ENCODE measurements around the gene TMEM272.

TMEM272 gene, protein sequence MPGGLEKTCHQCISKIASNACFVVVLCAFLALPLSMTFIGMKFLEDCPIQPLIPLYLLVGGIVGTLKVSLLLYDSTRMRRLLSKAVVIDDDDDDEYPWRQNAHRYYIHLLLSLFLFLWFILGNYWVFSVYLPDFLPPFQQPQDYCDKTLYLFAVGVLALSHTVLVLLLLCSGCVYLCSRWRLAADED

DNA sequence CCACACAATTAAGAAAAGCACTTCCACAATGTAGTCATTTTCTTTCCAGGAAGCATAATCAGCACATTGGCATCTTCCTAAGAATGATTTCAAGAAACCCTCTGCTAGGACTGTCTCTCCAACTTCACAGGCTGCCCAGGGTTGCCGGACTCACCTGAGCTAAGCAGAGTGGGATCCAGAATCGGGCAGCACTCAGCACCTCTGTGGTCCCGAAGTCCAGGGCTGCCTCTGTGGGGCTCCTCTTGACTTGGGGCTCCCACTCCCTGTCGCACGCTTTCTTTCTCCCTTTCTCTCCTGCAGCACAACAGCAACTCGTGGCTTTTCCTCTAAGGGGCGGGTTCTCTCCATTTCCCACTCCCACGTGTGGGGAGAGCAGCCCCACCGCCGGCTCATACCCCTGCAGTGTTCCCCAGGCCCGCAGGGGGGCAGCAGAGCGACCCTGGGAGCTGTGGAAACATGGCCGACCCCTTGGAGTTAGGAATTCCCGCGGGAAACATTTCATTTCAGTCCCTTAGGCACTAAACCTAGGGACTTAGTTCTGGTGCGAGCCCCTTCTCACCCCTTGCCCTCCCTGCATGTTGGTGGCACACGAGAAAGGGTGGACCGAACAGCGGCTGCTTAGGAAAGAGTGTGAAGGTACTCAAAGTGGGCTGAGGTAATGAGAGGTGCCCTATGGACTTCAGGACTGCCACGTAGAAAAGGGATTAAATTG lies at the start of gene TMEM272:
TMEM272 (minus strand) TSS at position 316 of the 712 bp plus-strand sequence. CDS start 6,647 bp downstream, outside the sequence.
- FAIRE-seq, result no peak

DNA sequence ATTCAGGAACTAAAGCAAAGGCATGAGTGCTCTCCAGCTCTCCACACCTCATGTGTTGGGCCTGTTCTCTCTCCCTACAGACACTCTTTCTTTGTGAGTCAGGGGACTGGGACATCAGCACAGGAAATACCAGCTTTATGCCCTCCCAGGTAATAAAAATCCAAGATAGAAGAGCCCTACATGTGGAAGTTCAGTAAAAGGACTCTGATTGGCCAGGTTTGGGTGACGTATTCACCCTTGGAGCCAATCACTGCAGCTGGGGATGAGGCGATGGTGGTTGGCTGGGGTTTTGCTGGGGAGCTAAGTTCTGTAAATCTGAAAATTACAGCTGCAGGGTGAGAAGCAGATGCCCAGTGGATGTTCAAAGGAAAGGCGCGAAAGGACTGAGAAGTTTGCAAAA lies 49.3 kb upstream of the TMEM272 start:
- FAIRE-seq, result no peak

DNA sequence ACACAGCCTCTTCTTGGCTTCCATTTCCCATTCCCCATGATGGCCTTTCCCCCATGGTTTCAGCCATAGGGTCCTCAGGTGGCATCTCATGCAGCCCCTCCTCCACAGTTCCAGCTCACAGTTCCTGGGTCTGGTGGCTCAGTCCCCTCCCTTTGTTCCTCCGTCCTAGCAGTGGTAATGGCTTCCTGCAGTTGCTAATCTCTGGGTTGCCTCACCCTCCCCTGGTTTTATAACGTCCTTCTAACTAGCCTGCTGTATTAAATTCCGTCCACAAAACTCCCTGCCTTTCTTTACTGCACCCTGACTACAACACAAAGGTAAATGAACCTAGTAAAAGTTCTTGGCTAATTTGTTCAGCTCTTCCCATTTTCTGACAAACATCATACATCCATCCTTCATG lies 47.7 kb upstream of the TMEM272 start:
- FAIRE-seq, result no peak

DNA sequence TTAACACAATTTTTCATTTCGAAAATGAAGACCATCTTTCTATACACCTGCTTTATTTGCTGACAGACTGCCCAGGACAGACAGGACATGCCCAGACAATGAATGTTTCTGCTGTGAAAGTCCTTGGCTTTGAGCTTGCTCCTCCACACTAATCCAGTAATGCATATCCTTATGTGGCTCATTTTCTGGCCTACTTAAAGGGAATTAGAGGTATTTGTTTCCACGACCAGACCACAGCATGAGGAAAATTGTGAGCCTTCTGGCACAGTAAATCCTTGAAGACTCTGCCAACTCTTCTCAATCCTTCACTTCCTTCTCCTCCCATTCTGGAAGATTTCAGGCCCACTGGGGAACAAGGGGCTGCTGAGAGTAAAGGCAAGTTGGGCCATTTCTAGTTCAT lies 42.5 kb upstream of the TMEM272 start:
- no peak for FAIRE-seq

DNA sequence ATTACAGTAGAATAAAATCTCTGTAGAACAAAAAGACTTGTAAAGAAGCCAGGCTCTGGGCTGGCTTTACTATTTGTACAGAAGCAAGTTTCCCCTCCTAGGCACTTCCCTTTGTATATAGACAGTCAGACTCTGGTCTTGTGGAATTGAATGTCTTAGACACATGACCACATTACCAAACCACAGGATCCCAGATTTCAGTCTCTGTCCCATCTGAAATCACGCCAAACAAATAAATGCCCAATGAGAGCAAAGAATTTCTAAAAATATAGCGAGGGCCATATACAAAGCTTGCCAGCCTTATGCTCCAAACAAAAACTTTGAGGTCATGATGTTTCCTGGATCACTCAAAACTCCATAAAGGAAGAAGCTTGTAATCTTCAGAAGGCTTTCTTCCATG lies 40.7 kb upstream of the TMEM272 start:
- no peak for FAIRE-seq

DNA sequence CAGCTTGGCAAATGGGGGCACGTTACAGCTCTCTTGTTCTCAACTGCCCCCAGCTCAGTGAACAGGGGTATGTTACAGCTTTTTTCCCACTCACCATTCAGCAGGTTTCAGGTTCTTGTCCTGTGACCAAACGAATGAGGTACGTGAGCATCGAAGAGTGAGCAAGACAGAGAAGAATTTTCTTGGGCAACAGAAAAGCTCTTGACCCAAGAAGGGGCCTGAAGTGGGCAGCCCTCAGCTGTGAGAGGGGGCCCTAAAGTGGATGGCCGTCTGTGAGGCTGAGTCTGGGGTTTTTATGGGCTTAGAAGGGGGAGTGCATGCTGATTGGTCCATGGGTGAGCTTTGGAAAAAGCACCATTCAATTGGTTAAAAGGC lies 38.2 kb upstream of the TMEM272 start:
- FAIRE-seq, result no peak

DNA sequence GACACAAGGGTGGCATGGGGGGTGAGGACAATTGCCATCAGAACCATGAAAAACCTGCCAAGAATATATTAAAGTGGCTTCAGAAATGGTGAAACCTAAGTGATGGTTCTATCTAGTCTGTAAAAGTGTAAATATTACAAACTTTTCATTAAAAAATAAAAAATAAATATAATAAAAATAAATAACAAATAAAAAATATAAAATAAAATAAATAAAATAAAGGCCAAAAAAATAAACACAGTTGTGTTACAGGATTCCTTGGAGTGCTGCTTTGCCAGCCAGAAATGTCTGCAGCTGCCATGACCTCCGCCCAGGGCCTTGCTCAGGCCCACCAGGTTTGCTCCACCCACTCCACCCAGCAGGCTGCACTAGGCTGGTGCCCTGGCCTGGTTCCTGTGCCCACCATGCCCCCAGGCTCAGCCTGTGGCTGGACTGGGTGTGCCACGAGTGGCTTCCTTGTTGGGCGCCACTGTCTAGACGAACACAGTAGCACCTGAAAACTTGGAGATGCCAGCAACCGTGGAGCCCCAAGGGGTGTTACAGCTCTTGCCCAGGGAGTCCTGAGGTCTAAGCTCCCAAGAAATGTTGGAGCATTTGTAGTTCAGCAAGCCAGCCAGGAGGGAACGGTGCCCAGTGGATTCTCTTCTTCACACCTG lies 37.7 kb upstream of the TMEM272 start:
- FAIRE-seq, result peak; percentile 11

DNA sequence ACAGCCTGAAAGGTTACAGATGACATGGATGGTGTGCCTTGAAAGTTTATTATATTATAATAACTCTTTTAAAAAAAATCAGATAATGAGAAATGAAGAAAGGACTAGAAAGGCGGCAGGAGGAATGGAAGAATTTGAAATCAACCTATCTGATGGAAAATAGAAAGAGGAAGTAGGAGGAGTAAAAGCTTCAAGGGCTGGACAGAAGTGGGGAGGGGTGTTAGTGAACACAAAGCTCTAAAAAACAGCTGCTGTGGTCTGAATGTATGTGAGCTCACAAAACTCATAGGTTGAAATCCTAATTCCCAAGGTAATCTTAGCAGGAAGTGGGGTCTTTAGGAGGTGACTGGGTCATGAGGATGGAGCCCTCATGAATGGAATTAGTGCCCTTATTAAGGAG lies 36.3 kb upstream of the TMEM272 start:
- no peak for FAIRE-seq

DNA sequence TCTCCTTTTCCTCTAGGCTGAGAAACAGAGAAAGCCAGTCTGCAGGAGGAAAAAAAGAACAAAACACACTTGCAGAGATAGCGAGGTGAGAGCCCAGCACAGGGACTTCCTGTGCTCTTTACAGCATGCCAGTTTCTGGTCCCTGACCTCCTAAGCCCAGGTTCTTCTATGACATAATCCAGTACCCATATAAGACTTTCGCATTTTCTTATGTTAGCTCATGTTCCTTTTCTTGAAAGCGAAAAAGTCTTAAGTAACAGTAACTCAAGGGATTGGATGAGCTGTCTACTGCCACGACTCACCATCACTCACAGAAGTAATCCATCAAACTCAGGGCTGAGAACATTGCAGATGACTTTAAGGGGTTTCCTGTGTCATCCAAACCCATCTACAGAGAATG lies 34.2 kb upstream of the TMEM272 start:
- FAIRE-seq, result no peak

DNA sequence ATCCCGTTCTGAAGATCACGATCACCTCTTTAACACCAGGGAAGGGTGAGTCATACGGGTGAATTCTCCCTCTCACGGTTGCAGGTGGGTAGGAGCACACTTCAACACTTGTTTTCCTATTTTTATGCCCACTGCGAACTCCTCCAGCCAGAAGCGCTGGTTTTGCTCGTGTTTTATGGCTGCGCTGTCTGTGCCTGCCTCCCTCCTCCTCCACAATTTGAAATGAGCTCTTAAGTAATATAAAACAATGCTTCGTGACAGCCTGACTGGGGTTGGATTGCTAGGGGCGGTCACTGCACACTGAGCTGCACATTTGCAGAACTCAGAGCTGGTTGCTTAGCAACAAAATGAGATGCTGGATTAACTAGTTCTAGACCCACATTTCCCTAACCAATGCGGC lies 29.7 kb upstream of the TMEM272 start:
- FAIRE-seq, result no peak

DNA sequence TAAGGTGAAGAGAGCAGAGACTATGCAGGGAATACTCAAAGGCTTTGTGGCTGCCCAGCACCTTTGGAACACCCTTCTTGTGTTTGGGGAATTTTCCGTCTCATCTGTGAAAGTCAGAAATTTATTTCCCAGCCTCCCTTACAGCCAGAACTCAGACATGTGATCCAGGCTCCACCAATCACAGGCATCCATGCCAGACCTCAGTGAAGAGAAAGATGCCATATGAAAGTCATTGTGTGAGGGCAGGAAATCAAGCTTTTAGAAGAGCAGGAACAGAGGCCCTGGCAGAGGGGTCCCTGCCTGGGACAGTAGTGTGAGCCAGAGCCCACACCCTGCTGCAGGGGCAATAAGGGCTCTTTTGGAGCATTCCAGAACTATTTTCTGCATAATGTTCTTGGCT lies 28.9 kb upstream of the TMEM272 start:
- FAIRE-seq, result no peak

DNA sequence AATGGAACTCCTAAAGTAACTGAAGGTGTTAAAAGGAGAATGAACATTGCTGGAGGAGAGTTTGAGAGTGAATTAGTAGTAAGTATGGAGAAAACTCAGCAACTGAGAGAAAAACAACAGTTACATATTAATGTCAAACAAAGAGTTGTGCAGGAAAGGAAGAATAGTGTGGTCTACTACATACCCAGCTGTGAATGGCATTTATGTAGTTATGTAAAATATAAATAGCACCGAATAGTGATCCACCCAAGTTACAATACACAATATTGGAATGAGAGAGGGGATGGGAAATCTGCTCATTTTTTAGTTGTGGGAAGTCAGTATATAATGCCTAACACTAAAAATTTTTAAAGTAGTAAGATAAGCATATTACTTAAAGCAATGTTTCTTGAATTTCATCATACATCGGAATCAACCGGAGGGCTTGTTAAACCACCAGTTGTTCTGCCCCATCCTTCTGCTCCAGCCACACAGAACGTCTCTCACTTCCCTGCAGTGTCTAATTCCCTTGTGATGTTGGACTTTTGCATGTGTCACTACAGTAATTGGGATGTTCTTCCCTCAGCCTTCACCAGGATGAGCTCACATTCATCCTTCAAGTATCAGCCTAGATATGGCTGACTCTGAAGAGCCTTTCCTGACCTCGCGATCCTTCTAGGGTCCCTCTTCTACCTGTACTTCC lies 28.3 kb upstream of the TMEM272 start:
- FAIRE-seq, result no peak

DNA sequence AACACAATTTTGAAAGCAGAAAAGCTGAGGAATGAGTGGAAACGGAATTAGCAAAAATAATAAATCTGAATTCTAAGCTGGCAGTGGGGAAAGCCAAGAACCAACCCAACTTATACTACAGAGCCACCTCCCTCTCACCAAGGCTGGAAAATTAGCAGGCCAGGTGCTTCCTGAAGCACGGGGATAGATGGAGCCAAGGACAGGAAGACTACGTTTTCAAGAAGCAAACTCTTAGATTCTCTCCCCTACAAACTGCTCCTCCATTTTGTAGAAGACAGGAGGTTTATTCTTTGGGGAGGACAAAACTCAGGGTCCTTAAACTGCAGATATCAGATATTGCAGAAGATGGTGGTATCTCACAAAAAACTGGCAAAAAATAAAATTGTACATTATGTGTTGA lies 25.6 kb upstream of the TMEM272 start:
- FAIRE-seq, result no peak

DNA sequence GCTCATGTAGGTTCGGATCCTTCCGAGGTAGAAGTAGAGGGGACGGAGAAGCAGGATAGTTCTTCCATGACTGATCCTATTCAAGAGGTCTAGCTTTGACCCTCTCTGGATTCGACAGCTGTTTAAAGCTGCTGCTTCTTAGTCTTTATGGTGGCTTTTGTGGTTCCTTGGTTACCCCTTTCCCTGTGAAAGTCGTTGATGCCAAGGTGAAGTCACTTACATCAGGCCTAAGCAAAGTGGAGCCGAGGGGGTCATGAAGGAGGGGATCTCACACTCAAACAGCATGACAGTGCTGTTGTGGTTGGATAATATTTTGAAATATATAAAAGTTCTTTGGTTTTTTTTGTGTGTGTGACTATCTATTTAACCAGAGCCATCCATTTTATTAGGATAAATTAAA lies 24.9 kb upstream of the TMEM272 start:
- FAIRE-seq, result no peak

DNA sequence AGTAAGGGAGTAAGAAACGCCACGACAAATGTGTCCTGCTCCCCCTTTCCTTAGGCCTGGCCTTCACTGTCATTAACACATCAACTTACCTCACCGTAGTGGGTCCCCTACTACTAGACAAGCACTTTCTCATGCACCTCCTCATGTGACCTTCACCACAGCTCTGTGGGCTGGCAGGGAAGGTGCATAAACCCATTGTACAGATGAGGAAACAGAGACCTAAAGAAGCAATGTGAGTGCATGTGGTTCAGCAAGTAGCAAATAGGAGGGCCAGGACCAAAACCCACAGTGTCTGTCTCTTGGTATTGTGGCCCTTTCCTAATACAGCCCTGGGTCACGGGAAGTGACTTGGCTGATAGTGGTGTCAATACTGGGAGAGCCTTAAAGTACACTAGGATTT lies 22.1 kb upstream of the TMEM272 start:
- FAIRE-seq, result no peak

DNA sequence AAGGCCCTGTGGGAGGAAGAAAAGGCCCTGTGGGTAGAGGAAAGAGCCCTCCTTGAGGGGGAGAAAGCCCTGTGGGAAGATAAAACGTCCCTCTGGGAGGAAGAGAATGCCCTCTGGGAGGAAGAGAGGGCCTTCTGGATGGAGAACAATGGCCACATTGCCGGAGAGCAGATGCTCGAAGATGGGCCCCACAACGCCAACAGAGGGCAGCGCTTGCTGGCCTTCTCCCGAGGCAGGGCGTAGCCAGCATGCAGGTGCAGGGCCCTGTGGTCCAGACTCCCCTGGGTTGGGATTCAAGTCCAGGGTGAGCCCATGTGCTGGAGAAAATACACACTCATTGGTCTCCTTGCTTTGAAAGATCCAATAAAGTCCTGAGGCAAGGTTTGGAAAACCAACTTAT lies 20.9 kb upstream of the TMEM272 start:
- no peak for FAIRE-seq

DNA sequence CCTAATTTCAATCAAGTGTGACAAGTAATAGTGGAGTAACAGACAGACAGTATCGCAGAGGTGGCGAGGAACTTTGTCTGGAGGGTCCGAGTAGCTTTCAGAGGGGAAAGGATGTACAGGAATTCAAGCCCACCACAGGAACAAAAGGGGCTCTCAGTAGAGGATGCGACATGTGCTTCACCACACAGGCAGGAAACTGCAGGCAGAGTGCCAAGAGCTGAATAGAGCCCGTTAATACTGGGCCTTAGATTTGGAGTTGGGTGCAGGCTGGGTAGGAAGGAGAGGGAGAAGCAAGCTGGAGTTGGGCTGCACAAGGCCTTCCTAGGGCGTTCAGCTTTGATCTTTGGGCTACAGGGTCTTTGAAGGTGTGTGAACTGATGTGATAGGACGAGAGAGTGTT lies 18.0 kb upstream of the TMEM272 start:
- no peak for FAIRE-seq

DNA sequence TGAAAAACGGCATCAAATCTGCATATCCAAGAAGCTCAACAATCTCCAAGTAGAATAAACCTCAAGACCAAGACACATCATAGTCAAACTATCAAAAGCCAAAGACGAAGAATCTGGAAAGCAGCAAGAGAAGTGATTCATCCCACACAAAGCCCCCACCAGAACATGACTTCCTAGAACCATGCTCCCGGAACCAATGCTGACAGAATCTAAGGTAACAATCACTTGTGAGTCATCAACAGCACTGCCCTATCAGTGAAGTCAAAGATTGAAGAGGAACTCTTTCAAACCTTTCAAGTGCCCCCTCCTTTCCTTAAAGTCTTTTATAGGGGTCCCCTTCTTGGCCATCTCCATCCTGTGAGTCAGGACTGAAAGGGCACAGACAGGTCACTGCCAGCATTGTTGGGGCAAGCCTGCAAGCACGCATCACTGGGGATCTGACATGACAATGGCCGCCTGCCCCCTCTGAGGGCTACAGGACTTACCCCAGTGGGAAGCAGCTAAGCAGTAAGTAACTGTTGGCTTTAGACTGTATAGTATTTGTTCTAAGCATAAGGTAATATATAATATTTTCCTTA lies 16.8 kb upstream of the TMEM272 start, which contains the start of gene CCDC70:
CCDC70 (plus strand) TSS at position 247 of the 578 bp plus-strand sequence. CDS start 3,443 bp downstream, outside the sequence.
- FAIRE-seq, result no peak

DNA sequence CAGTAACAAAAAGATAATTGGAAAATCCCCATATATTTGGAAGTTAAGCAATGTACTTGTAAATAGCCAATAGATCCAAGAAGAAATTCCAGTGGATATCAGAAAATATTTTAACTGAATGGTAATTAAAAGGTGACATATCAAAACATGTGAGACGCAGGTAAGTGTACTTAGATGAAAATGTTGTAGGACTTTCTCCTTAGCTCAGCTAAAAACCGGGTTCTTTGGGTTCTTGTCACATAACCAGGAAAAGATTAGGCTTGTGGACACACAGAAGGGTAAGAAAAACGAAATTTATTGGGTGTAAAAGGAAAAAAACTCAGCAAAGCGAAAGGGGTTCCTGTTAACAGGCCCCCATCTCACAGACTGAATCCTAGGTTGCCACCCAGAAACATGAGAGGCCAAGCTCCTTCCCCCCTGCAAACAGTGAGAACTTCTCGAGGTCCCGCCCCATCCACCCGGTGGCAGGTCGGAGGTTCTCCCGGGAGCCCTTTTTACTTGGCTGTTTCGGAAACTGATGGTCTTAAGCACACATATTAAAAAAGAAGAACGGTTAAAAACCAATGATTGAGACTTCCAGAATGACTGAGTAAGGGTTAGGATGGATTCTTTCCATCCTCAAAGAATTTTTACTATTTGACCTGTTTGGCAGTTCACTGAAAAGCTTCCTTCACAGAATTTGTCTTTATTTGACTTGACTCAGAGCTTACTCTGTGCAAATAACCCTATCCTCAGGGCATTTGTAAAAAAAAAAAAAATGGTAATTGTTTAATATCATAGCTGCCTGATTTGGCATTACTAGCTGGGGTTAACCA lies 13.7 kb upstream of the TMEM272 start:
- no peak for FAIRE-seq

DNA sequence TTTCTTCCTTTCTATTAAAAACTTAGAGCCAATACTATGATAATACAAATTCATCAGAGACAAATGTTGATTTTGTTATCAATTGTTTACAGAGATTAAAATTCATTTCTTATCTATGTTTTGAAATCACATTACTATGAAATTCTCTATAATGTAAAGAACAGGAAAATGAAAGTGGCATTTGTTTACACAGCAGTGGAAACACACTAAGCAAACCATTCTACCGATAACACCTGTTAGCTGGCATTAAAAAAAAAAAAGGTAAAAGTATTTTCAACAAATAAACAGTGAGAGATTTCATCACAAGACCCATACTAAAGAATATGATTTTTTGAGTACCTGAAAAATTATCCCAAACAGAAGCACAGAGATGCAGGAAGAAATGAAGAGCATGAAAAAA lies 12.0 kb upstream of the TMEM272 start:
- FAIRE-seq, result no peak

DNA sequence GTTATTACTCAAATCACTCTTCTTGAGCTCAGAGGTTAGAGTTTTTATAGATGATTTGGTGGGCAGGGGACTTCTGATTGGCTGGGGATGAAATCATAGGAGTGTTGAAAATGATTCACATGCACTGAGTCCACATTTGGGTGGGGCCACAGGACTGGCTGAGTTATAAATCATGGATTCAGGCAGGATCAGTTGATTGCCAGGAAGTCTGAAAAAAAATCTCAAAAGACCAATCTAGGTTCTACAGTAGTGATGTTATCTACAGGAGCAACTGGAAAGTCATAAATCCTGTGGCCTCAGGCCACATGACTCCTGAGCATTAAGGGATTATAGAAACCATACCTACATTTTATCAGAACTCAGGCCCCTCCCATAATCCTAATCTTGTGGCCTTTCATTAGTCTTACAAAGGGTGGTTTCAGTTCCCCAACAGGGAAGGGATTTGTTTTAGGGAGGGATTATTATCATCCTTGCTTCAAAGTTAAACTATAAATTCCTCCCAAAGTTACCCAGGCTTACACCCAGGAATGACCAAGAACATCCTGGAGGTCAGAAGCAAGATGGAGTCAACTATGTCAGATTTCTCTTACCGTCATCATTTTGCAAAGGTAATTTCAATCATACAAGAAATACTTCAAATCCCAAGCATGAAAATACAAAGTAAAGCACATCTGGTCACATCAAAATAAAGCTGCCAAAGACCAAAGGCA lies 11.2 kb upstream of the TMEM272 start:
- no peak for FAIRE-seq
